GM19455 (cell line): ENCODE measurements around the gene PLD4.
"Not testable (repeated sequence)": the region's sequence is repeated elsewhere in the genome, so short reads cannot be mapped to it uniquely, and the experiment has no call there.

Source experiments
- ATAC-seq: cut with Tn5 transposase; IDR thresholded peaks from one replicate; pipeline ENCODE4 v1.9.1; 2021; ENCODE audit not compliant: unreplicated experiment

PLD4 gene

DNA sequence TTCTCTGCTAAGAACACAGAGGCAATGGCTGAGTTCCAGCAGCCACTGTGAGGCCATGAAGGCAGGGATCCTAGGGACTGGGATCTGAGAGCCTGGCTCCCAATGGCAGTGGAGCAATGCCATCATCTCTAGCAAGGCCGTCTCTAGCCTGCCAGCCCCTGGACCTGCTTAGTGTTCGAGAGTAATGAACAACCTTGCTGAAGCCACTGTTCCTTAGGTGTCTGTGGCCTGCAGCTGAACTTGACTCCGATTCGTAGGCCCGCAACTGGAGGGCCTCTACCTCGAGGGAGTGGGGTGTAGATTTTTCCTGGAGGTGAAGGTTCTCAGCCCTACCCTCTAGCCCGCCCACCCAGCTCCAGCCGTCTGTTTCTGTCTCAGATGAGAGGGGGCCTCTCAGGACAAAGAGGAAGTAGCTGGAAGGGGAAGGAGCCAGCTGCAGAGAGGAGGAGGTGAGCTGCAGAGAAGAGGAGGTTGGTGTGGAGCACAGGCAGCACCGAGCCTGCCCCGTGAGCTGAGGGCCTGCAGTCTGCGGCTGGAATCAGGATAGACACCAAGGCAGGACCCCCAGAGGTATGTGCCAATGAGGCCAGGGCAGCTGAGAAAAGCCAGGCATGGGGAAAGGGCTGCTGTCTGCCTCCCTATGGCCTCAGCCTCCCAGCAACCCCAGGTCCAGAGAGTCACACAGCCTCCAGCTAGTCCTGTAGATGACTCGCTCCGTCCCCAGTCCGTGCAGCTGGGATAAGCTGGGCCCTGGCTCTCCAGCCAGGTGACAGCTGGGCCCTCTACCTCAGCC lies at the start of gene PLD4:
PLD4 (plus strand) TSS at position 459 of the 793 bp plus-strand sequence. CDS start 2,262 bp downstream, outside the sequence.
- no peak for ATAC-seq

GRCh38 chr14:104875412-104875751 lies 49.3 kb upstream of the PLD4 start:
- ATAC-seq: no peak

DNA sequence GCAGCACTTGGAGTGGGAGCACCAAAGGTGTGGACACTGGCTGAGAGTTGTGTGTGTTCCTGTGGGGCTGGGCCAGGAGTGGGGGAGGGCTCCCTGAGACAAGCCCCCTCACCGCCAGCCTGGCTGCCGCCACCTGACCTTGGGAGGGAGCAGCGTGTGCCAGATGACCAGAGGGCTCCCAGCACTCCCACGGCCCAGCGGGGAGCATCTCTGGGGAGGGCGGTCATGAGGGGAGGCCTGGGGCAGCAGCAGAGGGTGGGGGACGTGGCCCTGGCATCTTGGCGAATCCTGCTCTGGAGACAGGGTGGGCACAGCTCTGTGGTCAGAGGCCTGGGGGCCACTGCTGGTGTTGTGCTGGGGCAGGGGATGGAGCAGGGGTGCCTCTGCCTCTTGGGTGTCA lies 48.9 kb upstream of the PLD4 start:
- no peak for ATAC-seq

GRCh38 chr14:104876251-104876699 lies 48.4 kb upstream of the PLD4 start:
- no peak for ATAC-seq

GRCh38 chr14:104877066-104877805 lies 47.4 kb upstream of the PLD4 start:
- ATAC-seq: no peak

DNA sequence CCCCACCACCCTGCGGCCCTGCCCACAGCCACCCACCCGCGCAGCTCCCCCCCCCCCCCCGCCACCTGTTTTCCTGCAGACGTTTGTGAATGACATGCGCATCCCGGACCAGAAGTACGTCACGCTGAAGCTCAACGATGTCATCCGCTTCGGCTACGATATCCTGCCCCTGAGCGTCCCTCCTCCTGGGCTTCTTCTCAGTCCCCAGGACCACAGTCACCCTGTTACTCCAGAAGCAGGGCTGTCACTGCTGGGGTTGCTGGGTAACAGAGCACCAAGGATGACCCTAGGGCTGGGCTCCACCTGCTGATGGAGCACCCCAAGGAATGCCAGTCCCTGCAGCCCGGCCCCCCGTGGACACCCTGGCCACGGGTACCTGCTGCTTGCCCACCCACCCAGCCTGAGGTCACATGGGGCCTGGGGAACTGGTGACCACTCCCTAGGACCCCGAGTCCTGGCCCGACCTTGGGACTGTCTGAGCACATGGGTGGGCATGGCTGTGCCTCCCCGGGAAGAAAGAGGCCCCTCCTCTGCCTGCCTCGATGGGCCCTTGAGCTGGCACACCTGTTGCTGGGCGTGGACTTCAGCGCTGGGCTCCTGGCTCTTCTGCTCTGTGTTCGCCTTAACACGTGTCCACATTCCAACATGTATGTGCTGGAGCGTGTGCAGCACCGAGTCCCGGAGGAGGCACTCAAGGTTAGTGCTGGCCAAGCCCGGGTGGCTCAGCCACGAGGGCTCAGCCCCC lies 46.7 kb upstream of the PLD4 start:
- ATAC-seq: no peak

DNA sequence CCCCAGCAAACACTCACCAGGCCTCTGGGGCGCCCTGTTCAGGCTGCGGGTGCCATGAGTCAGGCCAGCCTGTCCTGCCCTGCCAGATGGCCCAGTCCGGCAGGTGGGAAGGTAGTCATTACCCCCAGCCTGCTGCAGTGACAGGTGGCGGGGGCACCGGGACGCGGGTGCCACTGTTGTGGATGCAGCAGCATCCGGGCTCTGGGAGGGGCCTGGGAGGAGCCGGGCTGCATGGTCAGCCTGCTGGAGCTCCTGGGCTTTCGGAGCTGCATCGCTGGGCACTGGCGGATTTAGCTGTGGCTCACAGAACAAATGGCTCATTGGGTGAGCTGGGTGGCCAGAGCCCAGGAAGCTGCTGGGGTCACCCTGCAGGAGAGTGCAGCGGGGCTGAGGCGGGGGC lies 46.1 kb upstream of the PLD4 start:
- no peak for ATAC-seq

- no peak for ATAC-seq
Measured at GRCh38 chr14:104879201-104879982, 45.3 kb upstream of the PLD4 start.

DNA sequence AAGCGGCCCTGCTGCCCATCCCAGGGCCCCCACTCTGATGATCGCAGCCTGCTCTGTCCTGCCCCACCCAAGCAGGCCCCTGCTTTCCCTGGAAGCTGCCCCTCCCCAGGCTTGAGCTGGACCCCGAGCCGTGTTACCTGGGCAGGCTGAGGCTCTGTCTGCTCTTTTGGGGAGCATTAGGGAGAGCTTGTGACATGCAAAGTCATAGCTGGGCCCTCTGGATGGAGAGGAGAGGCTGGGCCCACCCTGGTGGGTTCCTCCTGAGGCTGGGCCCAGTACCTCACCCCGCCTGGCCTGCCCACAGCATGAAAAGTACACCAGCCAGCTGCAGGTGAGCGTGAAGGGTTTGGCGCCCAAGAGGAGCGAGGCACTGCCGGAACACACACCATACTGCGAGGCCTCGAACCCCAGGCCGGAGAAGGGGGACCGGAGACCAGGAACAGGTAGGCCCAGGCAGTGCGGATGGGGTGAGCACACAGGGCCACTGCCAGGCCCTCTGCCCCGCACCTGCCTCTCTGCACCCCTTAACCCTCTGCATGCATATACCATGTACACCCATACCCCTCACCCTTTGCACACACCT lies 44.6 kb upstream of the PLD4 start:
- ATAC-seq: no peak

DNA sequence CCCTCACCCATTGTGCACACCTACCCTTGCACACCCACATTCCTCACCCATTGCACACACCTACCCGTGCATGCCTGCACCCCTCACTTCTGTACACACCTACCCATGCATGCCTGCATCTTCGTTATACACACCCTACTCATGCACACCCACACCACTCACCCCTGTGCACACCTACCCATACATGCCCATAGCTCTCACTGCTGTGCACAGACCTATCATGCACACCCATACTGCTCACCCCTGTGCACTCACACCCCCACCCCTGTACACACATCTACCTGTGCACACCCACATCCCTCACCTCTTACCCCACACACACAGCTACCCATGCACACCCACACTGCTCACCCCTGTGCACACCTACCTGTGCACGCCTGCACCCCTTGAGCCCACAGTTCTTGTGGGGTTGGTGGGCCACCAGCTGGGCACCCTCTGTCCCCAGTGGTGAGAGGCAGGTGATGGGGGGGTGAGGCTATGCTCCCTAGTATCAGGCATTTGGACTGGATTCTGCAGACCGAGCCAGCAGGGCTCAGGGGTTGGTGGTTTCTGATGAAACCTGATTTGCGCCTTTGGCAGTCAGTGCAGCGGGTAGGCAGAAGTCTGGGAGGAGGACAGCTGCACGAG lies 44.0 kb upstream of the PLD4 start:
- ATAC-seq: no peak

GRCh38 chr14:104881369-104881979 lies 43.2 kb upstream of the PLD4 start:
- no peak for ATAC-seq

- no peak for ATAC-seq
Measured at GRCh38 chr14:104882325-104882973, 42.2 kb upstream of the PLD4 start.

DNA sequence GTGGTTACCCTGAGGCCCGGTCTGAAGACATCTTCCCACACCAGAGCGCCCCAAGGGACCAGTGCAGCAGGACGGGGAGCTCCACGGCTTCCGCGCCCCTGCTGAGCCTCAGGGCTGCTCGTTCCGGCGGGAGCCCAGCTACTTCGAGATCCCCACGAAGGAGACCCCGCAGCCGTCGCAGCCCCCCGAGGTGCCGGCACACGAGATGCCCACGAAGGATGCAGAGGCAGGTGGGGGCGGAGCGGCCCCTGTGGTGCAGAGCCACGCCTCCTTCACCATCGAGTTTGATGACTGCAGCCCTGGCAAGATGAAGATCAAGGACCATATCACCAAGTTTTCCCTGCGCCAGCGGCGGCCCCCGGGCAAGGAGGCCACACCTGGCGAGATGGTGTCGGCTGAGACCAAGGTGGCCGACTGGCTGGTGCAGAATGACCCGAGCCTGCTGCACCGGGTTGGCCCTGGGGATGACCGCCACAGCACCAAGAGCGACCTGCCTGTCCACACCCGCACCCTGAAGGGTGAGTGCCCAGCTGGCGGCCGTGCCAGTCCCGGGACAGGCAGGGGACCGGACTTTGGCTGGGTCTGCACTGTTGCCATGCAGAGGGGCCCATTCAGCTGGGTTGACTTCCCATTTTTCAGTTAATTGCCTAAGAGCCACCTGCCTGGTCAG lies 41.6 kb upstream of the PLD4 start:
- ATAC-seq: no peak

- ATAC-seq: no peak
Measured at GRCh38 chr14:104883681-104884361, 40.9 kb upstream of the PLD4 start.

DNA sequence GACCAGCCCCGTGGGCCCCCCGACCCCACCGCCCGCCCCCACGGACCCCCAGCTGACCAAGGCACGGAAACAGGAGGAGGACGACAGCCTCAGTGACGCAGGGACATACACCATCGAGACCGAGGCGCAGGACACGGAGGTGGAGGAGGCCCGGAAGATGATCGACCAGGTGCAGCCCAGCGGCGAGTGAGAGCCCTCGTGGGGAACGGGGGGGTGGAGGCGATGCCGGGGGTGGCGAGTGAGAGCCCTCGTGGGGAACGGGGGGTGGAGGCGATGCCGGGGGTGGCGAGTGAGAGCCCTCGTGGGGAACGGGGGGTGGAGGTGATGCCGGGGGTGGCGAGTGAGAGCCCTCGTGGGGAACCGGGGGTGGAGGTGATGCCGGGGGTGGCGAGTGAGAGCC lies 40.3 kb upstream of the PLD4 start:
- ATAC-seq: not testable (repeated sequence)

- no peak for ATAC-seq
Measured at GRCh38 chr14:104885031-104885972, 39.4 kb upstream of the PLD4 start.
